GM12878 (cell line): ENCODE data around the gene ABRACL. TPM values are rescaled to one million over a fixed set of nuclear protein-coding genes. Genes with fewer than 3 reads are reported as not detected.

Experiments
- ATAC-seq: fragments of 200-7000 bp; cut with Tn5 transposase; 3 replicates; pipeline ENCODE4 v1.9.1; 2020; ENCODE audit warnings: mild to moderate bottlenecking, moderate library complexity
- BruUV-seq: library from RNA; stranded (reverse); fragments of 400-500 nt; replicated peaks from 2 replicates; lab custom pipeline; 2021; lab: Mats Ljungman, UMichigan
- CTCF ChIA-PET: fragments of 300-600 bp; sonication (Branson Sonifier 250); formaldehyde crosslinking; extraction: SDS; loops from one replicate; lab custom pipeline; 2021; ENCODE audit warnings: inconsistent platforms; lab: Yijun Ruan, JAX
- POLR2A ChIA-PET: fragments of 350-600 bp; formaldehyde crosslinking; extraction: SDS; loops from one replicate; lab custom pipeline; 2021; ENCODE audit warnings: inconsistent platforms; lab: Charles Lee
- RAD21 ChIA-PET: fragments of 300-600 bp; sonication (Branson Sonifier 250); formaldehyde crosslinking; loops from one replicate; lab custom pipeline; 2023; ENCODE audit warnings: antibody characterized with exemption; ENCODE audit not compliant: unreplicated experiment; lab: Charles Lee
- SMC1A ChIA-PET: fragments of 300-600 bp; sonication (Branson Sonifier 250); formaldehyde crosslinking; loops from one replicate; lab custom pipeline; 2023; ENCODE audit not compliant: unreplicated experiment, uncharacterized antibody; lab: Charles Lee
- DNase-seq: peaks from one replicate; pipeline ENCODE4 v3.0.0-alpha.2; 2011; ENCODE audit warnings: low read depth, low spot score
- FAIRE-seq: peaks from 3 replicates; lab custom pipeline; 2011; peaks lifted over from hg19 to GRCh38; lab: Jason Lieb, UNC
- H2AFZ ChIP-seq: 2 replicates; pipeline ENCODE4 v1.6.0; 2011; ENCODE audit warnings: low read depth, low read length, control low read depth; ENCODE audit not compliant: control insufficient read depth
- H3K27ac ChIP-seq: 2 replicates; pipeline ENCODE4 v1.5.1; 2011; ENCODE audit warnings: control low read depth; ENCODE audit not compliant: control insufficient read depth, insufficient read depth
- H3K27me3 ChIP-seq, 2 experiments: replicated peaks in 1 of 2; 2 replicates each; pipeline versions ENCODE4 v1.6.0 to v1.6.1; 2011; ENCODE audit warnings: low read length in 1 of 2; ENCODE audit not compliant: control insufficient read depth in 2 of 2, insufficient read depth in 2 of 2
- H3K36me3 ChIP-seq, 2 experiments: 2 replicates each; pipeline ENCODE4 v1.5.1; 2011; ENCODE audit warnings: low read length in 1 of 2; ENCODE audit not compliant: control insufficient read depth in 2 of 2, insufficient read depth in 2 of 2
- H3K4me1 ChIP-seq: 2 replicates; pipeline ENCODE4 v1.6.1; 2011; ENCODE audit warnings: mild to moderate bottlenecking, low read length, moderate library complexity, mixed read lengths; ENCODE audit not compliant: control insufficient read depth, insufficient read depth
- H3K4me2 ChIP-seq: 2 replicates; pipeline ENCODE4 v1.6.0; 2011; ENCODE audit warnings: control low read depth; ENCODE audit not compliant: control insufficient read depth, insufficient read depth
- H3K4me3 ChIP-seq: fragments of 200-600 bp; sonication (generic); 2 replicates; pipeline ENCODE4 v1.5.1; 2016
- H3K79me2 ChIP-seq: 2 replicates; pipeline ENCODE4 v1.6.0; 2011; ENCODE audit warnings: low read length; ENCODE audit not compliant: control insufficient read depth, insufficient read depth
- H3K9ac ChIP-seq: 2 replicates; pipeline ENCODE4 v1.8.0; 2011; ENCODE audit warnings: low read length, control low read depth, mixed read lengths; ENCODE audit not compliant: control insufficient read depth, insufficient read depth
- H3K9me3 ChIP-seq: replicated peaks from 3 replicates; pipeline ENCODE4 v1.5.1; 2011; ENCODE audit warnings: mild to moderate bottlenecking, low read length; ENCODE audit not compliant: control insufficient read depth, insufficient read depth
- H4K20me1 ChIP-seq: 2 replicates; pipeline ENCODE4 v1.6.0; 2011; ENCODE audit not compliant: control insufficient read depth, insufficient read depth
- CTCF ChIP-seq, 3 experiments: IDR thresholded peaks in 2 of 3; conservative IDR thresholded peaks in 1 of 3; 2 replicates each; pipeline ENCODE4 v1.5.1; 2011; ENCODE audit warnings: low read depth in 3 of 3, low read length in 3 of 3, mild to moderate bottlenecking in 3 of 3, control low read depth in 2 of 3, moderate library complexity in 2 of 3, inconsistent platforms in 1 of 3, mixed read lengths in 1 of 3; ENCODE audit not compliant: control insufficient read depth in 2 of 3, insufficient read depth in 1 of 3; ENCODE audit errors: extremely low read depth in 1 of 3
- DPF2 ChIP-seq: fragments of 450-650 bp; IDR thresholded peaks from 2 replicates; pipeline ENCODE4 v1.6.1; 2017; ENCODE audit warnings: mild to moderate bottlenecking
- E2F8 ChIP-seq: fragments of 450-650 bp; IDR thresholded peaks from 2 replicates; pipeline ENCODE4 v1.6.1; 2018; ENCODE audit warnings: mild to moderate bottlenecking, low read depth, moderate library complexity; ENCODE audit not compliant: partially characterized antibody
- ELK1 ChIP-seq: IDR thresholded peaks from 2 replicates; pipeline ENCODE4 v1.6.1; 2012; ENCODE audit warnings: low read depth, low read length, improper control_type of control experiment
- IKZF1 ChIP-seq: fragments of 450-650 bp; conservative IDR thresholded peaks from 2 replicates; pipeline ENCODE4 v1.6.1; 2017; ENCODE audit warnings: antibody characterized with exemption, mild to moderate bottlenecking
- KLF5 ChIP-seq: fragments of 450-650 bp; IDR thresholded peaks from 2 replicates; pipeline ENCODE4 v1.6.1; 2014; ENCODE audit warnings: mild to moderate bottlenecking; ENCODE audit not compliant: partially characterized antibody
- NFIC ChIP-seq: IDR thresholded peaks from 2 replicates; pipeline ENCODE4 v1.6.1; 2012; ENCODE audit warnings: low read depth, mild to moderate bottlenecking, inconsistent platforms, low read length, moderate library complexity
- NFYA ChIP-seq: IDR thresholded peaks from 2 replicates; pipeline ENCODE4 v1.6.1; 2011; ENCODE audit warnings: low read depth, mild to moderate bottlenecking, low read length, improper control_type of control experiment, borderline replicate concordance
- POU2F2 ChIP-seq: IDR thresholded peaks from 3 replicates; pipeline ENCODE4 v1.6.1; 2011; ENCODE audit warnings: low read depth, mild to moderate bottlenecking, low read length, borderline replicate concordance
- SIX5 ChIP-seq: IDR thresholded peaks from 2 replicates; pipeline ENCODE4 v1.6.1; 2011; ENCODE audit warnings: mild to moderate bottlenecking, low read depth, low read length, moderate library complexity; ENCODE audit not compliant: severe bottlenecking
- SMARCA5 ChIP-seq: fragments of 450-650 bp; IDR thresholded peaks from 2 replicates; pipeline ENCODE4 v1.6.1; 2017; ENCODE audit warnings: mild to moderate bottlenecking
- SREBF1 ChIP-seq: IDR thresholded peaks from 2 replicates; pipeline ENCODE4 v1.6.1; 2012; ENCODE audit warnings: mild to moderate bottlenecking, low read length
- STAT1 ChIP-seq: fragments of 450-650 bp; conservative IDR thresholded peaks from 2 replicates; pipeline ENCODE4 v1.6.1; 2014; ENCODE audit warnings: antibody characterized with exemption, mild to moderate bottlenecking
- TCF7 ChIP-seq: IDR thresholded peaks from 2 replicates; pipeline ENCODE4 v1.6.1; 2014; ENCODE audit warnings: antibody characterized with exemption, borderline replicate concordance
- ZBTB4 ChIP-seq: fragments of 450-650 bp; formaldehyde crosslinking; IDR thresholded peaks from 2 replicates; pipeline ENCODE4 v1.4.0; 2022; ENCODE audit warnings: mild to moderate bottlenecking, moderate library complexity
- ZNF274 ChIP-seq: IDR thresholded peaks from one replicate; pipeline ENCODE4 v1.8.0; 2011; ENCODE audit not compliant: insufficient read length, insufficient read depth
- WGBS: methylation state at CpG from one replicate; pipeline ENCODE4 v1.1.6; 2016; ENCODE audit warnings: low lambda C conversion rate; ENCODE audit not compliant: insufficient replicate concordance, insufficient coverage; ENCODE audit errors: missing lambda C conversion rate; 5-methylcytosine and 5-hydroxymethylcytosine counted together
- in situ Hi-C: fragments of 300-500 bp; cut with MboI; formaldehyde crosslinking; loops from 9 replicates; pipeline ENCODE4 v1.14.3; 2018; ENCODE audit warnings: mixed read lengths
- intact Hi-C: fragments of 100-400 bp; cut with micrococcal nuclease; formaldehyde crosslinking; loops from one replicate; pipeline ENCODE4 v1.14.2; 2022; ENCODE audit not compliant: unreplicated experiment
- polyA plus RNA-seq, 11 experiments: library from polyadenylated mRNA; depleted of rRNA in 4 of 11; unstranded in 6 of 11; stranded (reverse) in 5 of 11; fragments of >200 nt; fragmentation: Nextera tagmentation in 4 of 11; fragmentation: Illumina TruSeq in 1 of 11; extraction: Ambion mirVana in 4 of 11; extraction: Trizol in 1 of 11; gene quantifications; 1 replicate in 1 of 11; 2 replicates in 10 of 11; pipeline versions ENCODE4 v1.2.1 to v1.2.3, GENCODE V29; 2011 to 2016; ENCODE audit warnings: inconsistent platforms in 2 of 11, missing spikeins in 2 of 11, low read depth in 1 of 11
- total RNA-seq, 4 experiments: library from RNA; depleted of rRNA in 3 of 4; stranded (reverse); fragments of >200 nt in 3 of 4; fragmentation: Illumina TruSeq in 1 of 4; extraction: Trizol in 1 of 4; gene quantifications; 2 replicates each; pipeline versions ENCODE4 v1.2.1 to v1.2.3, GENCODE V29; 2013 to 2021

ABRACL gene
- total and polyA plus RNA-seq, 10 of the 15 experiments (the other 5 are each of a cell fraction or from before 2014, with no cell fraction given) = 111 to 647 (median 192) TPM

- WGBS = 96% methylated on average over 4 of the region's 4 CpGs
- Histone ChIP-seq H4K20me1 (no peaks in the 10 kb centered on the region), H3K4me3 (no peak overlapping the region), H3K4me2 (no peak overlapping the region), H3K9ac (no peak overlapping the region), H3K27ac (no peak overlapping the region), H2AFZ (no peak overlapping the region), H3K4me1 (no peaks in the 10 kb centered on the region), H3K9me3 (no peaks in the 10 kb centered on the region), H3K27me3 (no peaks in the 10 kb centered on the region), H3K36me3 (no peaks in the 10 kb centered on the region), H3K79me2 (no peaks in the 10 kb centered on the region)
- no TSS peak for BruUV-seq
- intact Hi-C loops = no loop called here
- POLR2A ChIA-PET = no interaction called here
- SMC1A ChIA-PET = interaction anchor here (0.9 to 1.4 kb wide), 2 partner anchors 206 to 208 kb away, joined by 3 read pairs; no protein-coding TSS in a partner anchor
- in situ Hi-C loops = no loop called here
- no peak for DNase-seq
- CTCF ChIA-PET = interaction anchor here (0.6 to 1.2 kb wide), 2 partner anchors 24 to 52 kb away, joined by 3 read pairs; no protein-coding TSS in a partner anchor
- no peak for ATAC-seq
- RAD21 ChIA-PET = no interaction called here
- FAIRE-seq = no peak
- TF ChIP-seq SIX5 (no peak), ELK1 (no peak), SREBF1 (no peak), IKZF1 (no peak), STAT1 (no peak), SMARCA5 (no peak), ZNF274 (no peak), NFIC (no peak), E2F8 (no peak), ZBTB4 (CRISPR knock-in tag) (no peak), KLF5 (no peak), NFYA (no peak), DPF2 (no peak), POU2F2 (no peak), CTCF (IDR thresholded peaks at IDR 0.05 in 2 of 3, conservative IDR thresholded peaks at IDR 0.05 in 1 of 3; ENCODE audit: control insufficient read depth in 2 of 3, extremely low read depth in 1 of 3, insufficient read depth in 1 of 3, low read depth in 3 of 3, low read length in 3 of 3) (no peak), TCF7 (no peak)
These were observed 15.3 kb upstream of the ABRACL start for GRCh38 chr6:139013185-139013800.
